Mesothelial cell of epicardium (in vitro differentiated cells): ENCODE data around the gene MRPL37. TPM values are rescaled to one million over a fixed set of nuclear protein-coding genes. Genes with fewer than 3 reads are reported as not detected.
"Not testable (repeated sequence)": the region's sequence is repeated elsewhere in the genome, so short reads cannot be mapped to it uniquely, and the experiment has no call there.

Experiments
- DNase-seq, 2 experiments: peaks; one replicate each; pipeline ENCODE4 v3.0.0; 2021; ENCODE audit warnings: low spot score in 2 of 2; ENCODE audit not compliant: unreplicated experiment in 2 of 2
- H3K27ac Mint-ChIP-seq: 2 replicates; pipeline ENCODE4 v1.8.0; 2021; ENCODE audit warnings: mixed read lengths
- H3K27me3 Mint-ChIP-seq: 2 replicates; pipeline ENCODE4 v1.8.0; 2021; ENCODE audit warnings: low read depth, mixed read lengths
- H3K36me3 Mint-ChIP-seq: 2 replicates; pipeline ENCODE4 v1.8.0; 2021; ENCODE audit warnings: mixed read lengths
- H3K4me1 Mint-ChIP-seq: 2 replicates; pipeline ENCODE4 v1.8.0; 2021; ENCODE audit warnings: mixed read lengths
- H3K4me3 Mint-ChIP-seq: 2 replicates; pipeline ENCODE4 v1.8.0; 2021; ENCODE audit warnings: mild to moderate bottlenecking, moderate library complexity, mixed read lengths
- H3K9me3 Mint-ChIP-seq: 2 replicates; pipeline ENCODE4 v1.8.0; 2021; ENCODE audit warnings: mixed read lengths
- total RNA-seq: library from RNA; stranded (reverse); gene quantifications from 3 replicates; pipeline ENCODE4 v1.2.1, GENCODE V29; 2021
- TF ChIP-seq, protein P1 (sequence below): fragments of 200-600 bp; sonication (generic); IDR thresholded peaks from one replicate; pipeline ENCODE4 v1.5.0; 2021; ENCODE audit warnings: antibody characterized with exemption; ENCODE audit not compliant: unreplicated experiment

Gene MRPL37
- total RNA-seq, 1 donor from 2014 or later, result 56.9 TPM

DNA sequence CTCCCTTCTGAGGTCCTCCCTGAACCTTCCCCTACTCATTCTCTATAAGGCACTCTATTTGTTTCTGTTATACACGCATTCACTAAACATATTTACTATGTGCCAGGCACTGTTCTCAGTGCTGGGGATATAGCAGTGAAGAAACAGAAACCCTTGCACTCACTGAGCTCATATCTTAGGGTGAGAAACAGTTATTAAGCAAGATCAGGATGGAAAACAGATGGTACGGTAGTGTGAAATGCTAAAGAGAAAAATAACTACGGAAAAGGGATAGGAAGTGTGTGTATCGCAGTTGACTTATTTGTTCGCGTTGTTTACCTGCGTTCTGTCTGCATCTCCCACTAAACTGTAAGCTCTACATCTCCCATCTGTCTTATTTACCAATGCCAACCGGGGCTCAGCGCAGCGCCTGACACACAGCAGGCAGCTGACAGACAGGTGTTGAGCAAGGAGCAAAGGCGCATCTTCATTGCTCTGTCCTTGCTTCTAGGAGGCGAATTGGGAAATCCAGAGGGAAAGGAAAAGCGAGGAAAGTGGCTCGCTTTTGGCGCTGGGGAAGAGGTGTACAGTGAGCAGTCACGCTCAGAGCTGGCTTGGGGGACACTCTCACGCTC lies 709 bp upstream of the MRPL37 start:
- H3K4me3 Mint-ChIP-seq, result peak overlapping the region; percentile 89
- peaks cover 25% of the 10 kb centered on the region for H3K4me1 Mint-ChIP-seq
- H3K9me3 Mint-ChIP-seq, result no peaks in the 10 kb centered on the region
- H3K27ac Mint-ChIP-seq, result peak overlapping the region; percentile 92
- no peak for DNase-seq
- H3K27me3 Mint-ChIP-seq, result no peaks in the 10 kb centered on the region
- TF ChIP-seq, protein P1, sequence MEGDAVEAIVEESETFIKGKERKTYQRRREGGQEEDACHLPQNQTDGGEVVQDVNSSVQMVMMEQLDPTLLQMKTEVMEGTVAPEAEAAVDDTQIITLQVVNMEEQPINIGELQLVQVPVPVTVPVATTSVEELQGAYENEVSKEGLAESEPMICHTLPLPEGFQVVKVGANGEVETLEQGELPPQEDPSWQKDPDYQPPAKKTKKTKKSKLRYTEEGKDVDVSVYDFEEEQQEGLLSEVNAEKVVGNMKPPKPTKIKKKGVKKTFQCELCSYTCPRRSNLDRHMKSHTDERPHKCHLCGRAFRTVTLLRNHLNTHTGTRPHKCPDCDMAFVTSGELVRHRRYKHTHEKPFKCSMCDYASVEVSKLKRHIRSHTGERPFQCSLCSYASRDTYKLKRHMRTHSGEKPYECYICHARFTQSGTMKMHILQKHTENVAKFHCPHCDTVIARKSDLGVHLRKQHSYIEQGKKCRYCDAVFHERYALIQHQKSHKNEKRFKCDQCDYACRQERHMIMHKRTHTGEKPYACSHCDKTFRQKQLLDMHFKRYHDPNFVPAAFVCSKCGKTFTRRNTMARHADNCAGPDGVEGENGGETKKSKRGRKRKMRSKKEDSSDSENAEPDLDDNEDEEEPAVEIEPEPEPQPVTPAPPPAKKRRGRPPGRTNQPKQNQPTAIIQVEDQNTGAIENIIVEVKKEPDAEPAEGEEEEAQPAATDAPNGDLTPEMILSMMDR, result no peak
- peaks cover 3% of the 10 kb centered on the region for H3K36me3 Mint-ChIP-seq

DNA sequence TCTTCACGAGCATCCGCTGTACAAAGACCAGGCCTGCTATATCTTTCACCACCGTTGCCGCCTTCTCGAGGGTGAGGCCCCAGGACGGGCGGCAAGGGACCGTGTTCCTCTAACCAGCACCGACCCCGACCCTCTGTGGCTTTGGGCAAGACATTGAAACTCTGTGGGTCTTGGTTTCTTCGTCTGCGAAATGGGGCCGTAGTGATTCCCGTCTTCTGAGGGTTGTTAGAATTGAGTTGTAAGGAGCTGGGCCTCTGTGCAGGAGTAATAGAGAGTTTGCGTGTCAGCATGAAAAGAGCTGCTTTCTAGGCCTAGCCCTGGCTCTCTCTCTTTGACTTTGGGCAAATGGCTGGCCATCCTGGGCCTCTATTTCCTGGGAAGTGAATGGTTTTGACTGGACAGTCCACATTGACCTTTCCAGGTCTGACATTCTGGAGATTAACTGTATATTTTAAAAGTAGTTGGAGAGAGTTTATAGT lies 591 bp downstream of the MRPL37 start:
- TF ChIP-seq, protein P1, result no peak
- DNase-seq, result no peak
- peak overlapping the region; percentile 89 for H3K4me3 Mint-ChIP-seq
- peaks cover 11% of the 10 kb centered on the region for H3K36me3 Mint-ChIP-seq
- H3K4me1 Mint-ChIP-seq, result peaks cover 25% of the 10 kb centered on the region
- no peaks in the 10 kb centered on the region for H3K27me3 Mint-ChIP-seq
- peak overlapping the region; percentile 92 for H3K27ac Mint-ChIP-seq
- no peaks in the 10 kb centered on the region for H3K9me3 Mint-ChIP-seq

DNA sequence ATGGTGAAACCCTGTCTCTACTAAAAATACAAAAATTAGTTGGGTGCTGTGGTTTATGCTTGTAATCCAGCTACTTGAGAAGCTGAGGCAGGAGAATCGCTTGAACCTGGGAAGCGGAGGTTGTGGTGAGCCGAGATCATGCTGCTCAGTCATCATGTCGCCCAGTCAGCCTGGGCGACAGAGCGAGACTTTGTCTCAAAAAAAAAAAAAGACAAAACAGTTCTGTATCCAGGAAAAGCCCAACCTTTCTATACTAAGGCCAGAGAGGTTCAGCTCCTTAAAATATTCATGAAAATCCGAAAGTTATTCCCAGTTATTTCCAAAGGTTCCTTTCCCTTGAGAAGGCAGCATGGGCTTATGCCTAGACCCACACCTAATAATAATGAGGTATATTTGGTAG lies 4.2 kb downstream of the MRPL37 start:
- H3K4me3 Mint-ChIP-seq, result no peak overlapping the region
- DNase-seq, result no peak
- peaks cover 22% of the 10 kb centered on the region for H3K4me1 Mint-ChIP-seq
- no peaks in the 10 kb centered on the region for H3K27me3 Mint-ChIP-seq
- peaks cover 31% of the 10 kb centered on the region for H3K36me3 Mint-ChIP-seq
- TF ChIP-seq, protein P1, result no peak
- no peak overlapping the region for H3K27ac Mint-ChIP-seq
- no peaks in the 10 kb centered on the region for H3K9me3 Mint-ChIP-seq

DNA sequence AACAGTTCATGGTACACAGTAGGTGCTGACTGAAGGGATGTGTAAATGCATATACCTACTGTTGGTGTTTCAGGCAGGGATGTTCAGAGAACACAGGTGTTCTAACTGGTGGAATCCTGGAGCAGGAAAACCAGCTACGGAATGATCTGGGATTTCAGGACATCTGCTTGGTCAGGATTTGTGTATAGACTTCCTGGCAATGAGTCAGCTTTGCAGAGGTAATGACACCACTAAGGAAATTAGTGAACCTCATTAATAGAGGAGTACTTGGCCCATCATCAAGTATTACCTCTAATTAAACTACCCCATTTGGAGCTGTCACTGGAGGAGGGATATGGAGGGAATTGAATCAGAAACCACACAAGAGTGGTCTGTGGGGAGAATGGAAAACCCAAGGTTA lies 7.3 kb downstream of the MRPL37 start:
- H3K36me3 Mint-ChIP-seq, result peaks cover 47% of the 10 kb centered on the region
- no peak overlapping the region for H3K27ac Mint-ChIP-seq
- H3K4me3 Mint-ChIP-seq, result no peak overlapping the region
- H3K27me3 Mint-ChIP-seq, result no peaks in the 10 kb centered on the region
- TF ChIP-seq, protein P1, result no peak
- no peak for DNase-seq
- H3K4me1 Mint-ChIP-seq, result peaks cover 3% of the 10 kb centered on the region
- no peaks in the 10 kb centered on the region for H3K9me3 Mint-ChIP-seq

DNA sequence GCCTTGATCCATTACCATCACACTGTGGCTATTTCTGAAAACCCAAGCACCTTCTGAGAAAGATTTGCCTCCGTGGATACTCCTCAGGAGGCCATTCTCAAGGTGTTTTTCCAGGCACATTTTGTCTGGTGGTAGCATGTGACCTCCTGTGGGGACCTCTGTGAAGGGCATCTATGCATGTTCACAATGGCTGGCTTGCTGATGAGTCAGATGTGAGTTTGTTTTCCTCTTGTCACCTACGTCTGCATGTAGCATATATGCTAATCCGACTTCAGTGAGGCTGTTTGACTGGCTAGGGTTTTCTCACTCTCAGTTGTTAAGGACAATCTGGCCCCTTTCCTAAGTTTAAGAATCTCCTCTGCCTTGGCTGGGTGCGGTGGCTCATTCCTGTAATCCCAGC lies 7.9 kb downstream of the MRPL37 start:
- not testable (repeated sequence) for H3K27ac Mint-ChIP-seq, H3K9me3 Mint-ChIP-seq, DNase-seq, H3K4me1 Mint-ChIP-seq, H3K4me3 Mint-ChIP-seq, H3K27me3 Mint-ChIP-seq
- peaks cover 52% of the 10 kb centered on the region for H3K36me3 Mint-ChIP-seq

DNA sequence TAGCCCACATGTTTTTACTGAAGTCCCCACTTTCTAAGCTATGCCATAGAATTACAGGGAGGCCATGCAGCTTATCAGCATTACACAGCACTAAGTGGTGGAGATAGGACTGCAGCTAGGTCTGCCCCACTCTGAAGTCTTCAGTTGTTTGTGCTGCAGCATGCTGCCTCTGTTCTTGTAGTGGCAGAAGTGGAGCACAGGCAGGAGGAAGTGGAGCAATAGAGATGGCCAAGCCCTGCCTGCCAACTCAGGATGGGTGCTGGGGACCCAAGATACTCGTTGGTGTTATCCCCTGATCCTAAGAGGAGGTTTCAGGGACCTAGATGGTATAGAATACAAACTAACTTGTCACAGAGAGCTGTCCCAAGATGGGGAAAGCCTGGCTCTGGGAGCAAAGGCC lies 12.9 kb downstream of the MRPL37 start:
- H3K4me3 Mint-ChIP-seq, result no peak overlapping the region
- H3K36me3 Mint-ChIP-seq, result peaks cover 58% of the 10 kb centered on the region
- H3K27me3 Mint-ChIP-seq, result no peaks in the 10 kb centered on the region
- no peak for DNase-seq
- TF ChIP-seq, protein P1, result no peak
- H3K4me1 Mint-ChIP-seq, result no peaks in the 10 kb centered on the region
- H3K9me3 Mint-ChIP-seq, result no peaks in the 10 kb centered on the region
- no peak overlapping the region for H3K27ac Mint-ChIP-seq
